GM12801 (cell line): ENCODE measurements around the gene CNTN4.

Experiments
- CTCF ChIP-seq: IDR thresholded peaks from one replicate; pipeline ENCODE4 v1.5.1; 2011; ENCODE audit warnings: control low read depth; ENCODE audit not compliant: insufficient read length; ENCODE audit errors: extremely low read depth

The CNTN4 gene

GRCh38 chr3:2268779-2269178, 170.1 kb downstream of the CNTN4 start:
- TF ChIP-seq CTCF = no peak

GRCh38 chr3:2274526-2274925, 175.9 kb downstream of the CNTN4 start:
- no peak for TF ChIP-seq CTCF

- no peak for TF ChIP-seq CTCF
These were observed 185.2 kb downstream of the CNTN4 start for GRCh38 chr3:2283818-2284217.

- TF ChIP-seq CTCF = no peak
These were observed 202.3 kb downstream of the CNTN4 start for GRCh38 chr3:2300938-2301337.

GRCh38 chr3:2301361-2301760, 202.7 kb downstream of the CNTN4 start:
- TF ChIP-seq CTCF = no peak

- no peak for TF ChIP-seq CTCF
These were observed 204.9 kb downstream of the CNTN4 start for GRCh38 chr3:2303566-2303965.

GRCh38 chr3:2311022-2311421, 212.4 kb downstream of the CNTN4 start:
- TF ChIP-seq CTCF = no peak

GRCh38 chr3:2317521-2317920, 218.9 kb downstream of the CNTN4 start:
- TF ChIP-seq CTCF = no peak
